Mononuclear cell (primary cell): ENCODE measurements around the gene DOCK7. TPM values are rescaled to one million over a fixed set of nuclear protein-coding genes. Genes with fewer than 3 reads are reported as not detected.
A peak's percentile ranks its signal among the peaks of the same experiment; 100 is the strongest.

Experiments
- H3K27me3 ChIP-seq: 2 replicates; pipeline ENCODE4 v1.6.0; 2011; ENCODE audit warnings: low read length, control low read depth; ENCODE audit not compliant: insufficient read depth
- H3K4me1 ChIP-seq: 2 replicates; pipeline ENCODE4 v1.5.1; 2011; ENCODE audit warnings: mild to moderate bottlenecking, low read length, control low read depth; ENCODE audit not compliant: insufficient read depth
- H3K4me3 ChIP-seq: 2 replicates; pipeline ENCODE4 v1.5.1; 2011; ENCODE audit warnings: mild to moderate bottlenecking, low read length, moderate library complexity
- H3K9me3 ChIP-seq: 2 replicates; pipeline ENCODE4 v1.5.1; 2011; ENCODE audit warnings: low read depth, mild to moderate bottlenecking, control low read depth, low read length
- total RNA-seq: library from RNA; depleted of rRNA; stranded (reverse); fragments of >200 nt; gene quantifications from one replicate; pipeline ENCODE4 v1.2.3, GENCODE V29; 2012

DOCK7 gene
- total RNA-seq, 1 donor: 15.5 TPM

- peaks cover 31% of the 10 kb centered on the region for H3K4me1 ChIP-seq
- H3K4me3 ChIP-seq: peak overlapping the region; percentile 86
- H3K9me3 ChIP-seq: no peaks in the 10 kb centered on the region
- H3K27me3 ChIP-seq: no peaks in the 10 kb centered on the region
These were observed 250.8 kb downstream of the DOCK7 start for GRCh38 chr1:62437273-62437940.

DNA sequence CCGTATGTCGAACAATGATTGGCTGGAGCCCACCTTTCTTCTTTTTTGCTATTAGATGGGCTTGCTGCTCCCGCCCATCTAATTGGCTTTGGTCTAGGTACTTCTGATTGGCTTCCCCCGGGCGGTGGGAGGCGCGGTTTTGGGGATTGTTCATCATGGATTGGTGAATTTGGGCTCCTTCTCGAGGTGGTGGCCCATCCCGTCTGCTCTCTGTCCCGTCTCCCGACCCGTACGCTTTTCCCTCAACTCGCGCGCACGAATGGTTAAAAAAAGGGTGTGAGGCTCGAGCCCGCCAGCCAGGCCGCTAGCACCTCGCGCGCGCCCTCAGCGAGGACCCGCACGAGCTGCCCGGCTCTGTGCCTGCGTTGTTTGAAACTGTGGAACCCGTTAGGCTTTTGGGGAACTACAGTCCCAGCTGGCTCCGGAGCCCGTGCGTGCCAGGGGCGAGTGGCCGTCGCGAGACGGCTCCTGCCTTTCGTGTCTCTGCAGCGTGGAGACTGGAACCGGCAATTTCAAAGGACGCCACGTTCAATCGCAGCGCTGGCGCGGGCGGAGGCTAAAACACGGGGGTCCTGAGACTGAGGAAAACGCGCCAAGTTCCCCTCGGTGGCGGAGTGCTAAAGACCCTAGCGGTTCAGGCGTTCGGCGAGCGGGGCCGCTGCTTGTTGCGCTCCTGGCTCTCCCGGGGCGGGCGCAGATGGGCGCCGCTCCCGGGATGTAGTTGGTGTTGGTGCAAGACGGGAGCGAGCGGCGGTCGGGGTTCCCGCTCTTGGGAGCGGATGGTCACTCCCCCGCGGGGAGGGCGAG lies 251.5 kb downstream of the DOCK7 start, which contains the start of gene USP1:
USP1 (plus strand) TSS at position 584 of the 807 bp plus-strand sequence. CDS start 2,819 bp downstream, outside the sequence.
- H3K9me3 ChIP-seq: no peaks in the 10 kb centered on the region
- H3K27me3 ChIP-seq: no peaks in the 10 kb centered on the region
- peak within 1 kb of the TSS; percentile 86 for H3K4me3 ChIP-seq
- H3K4me1 ChIP-seq: peaks cover 31% of the 10 kb centered on the region

DNA sequence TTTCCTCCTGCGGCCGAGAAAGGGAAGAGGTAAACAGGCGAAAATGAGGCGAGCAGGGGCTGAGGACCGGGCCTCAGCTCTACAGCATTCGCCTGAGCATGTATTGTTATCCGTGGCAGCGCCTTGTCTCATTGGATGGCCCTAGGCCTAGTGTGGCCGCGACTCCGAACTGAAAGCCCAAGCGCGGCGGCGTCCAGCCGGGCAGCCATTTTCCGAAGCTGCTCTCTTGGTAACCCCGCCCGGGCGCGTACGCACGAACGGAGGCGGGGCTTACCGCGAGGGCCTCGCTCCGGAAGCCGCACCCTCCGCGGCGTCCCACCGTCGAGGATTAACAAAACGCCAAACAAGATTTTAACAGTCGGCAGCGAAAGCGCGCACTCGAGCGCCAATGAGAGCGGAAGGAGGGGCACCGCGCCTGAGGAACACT lies 252.1 kb downstream of the DOCK7 start:
- Histone ChIP-seq H3K27me3 (no peaks in the 10 kb centered on the region), H3K4me1 (peaks cover 31% of the 10 kb centered on the region), H3K4me3 (peak overlapping the region; percentile 86), H3K9me3 (no peaks in the 10 kb centered on the region)

GRCh38 chr1:62435231-62436038 lies 252.8 kb downstream of the DOCK7 start:
- Histone ChIP-seq H3K4me3 (peak overlapping the region; percentile 86), H3K27me3 (no peaks in the 10 kb centered on the region), H3K4me1 (peaks cover 26% of the 10 kb centered on the region), H3K9me3 (no peaks in the 10 kb centered on the region)

- Histone ChIP-seq H3K4me1 (peaks cover 25% of the 10 kb centered on the region), H3K9me3 (no peaks in the 10 kb centered on the region), H3K4me3 (no peak overlapping the region), H3K27me3 (no peaks in the 10 kb centered on the region)
These were observed 253.6 kb downstream of the DOCK7 start for GRCh38 chr1:62434618-62435001.

GRCh38 chr1:62433861-62434617 lies 254.1 kb downstream of the DOCK7 start:
- H3K27me3 ChIP-seq: no peaks in the 10 kb centered on the region
- peaks cover 21% of the 10 kb centered on the region for H3K4me1 ChIP-seq
- no peak overlapping the region for H3K4me3 ChIP-seq
- no peaks in the 10 kb centered on the region for H3K9me3 ChIP-seq

DNA sequence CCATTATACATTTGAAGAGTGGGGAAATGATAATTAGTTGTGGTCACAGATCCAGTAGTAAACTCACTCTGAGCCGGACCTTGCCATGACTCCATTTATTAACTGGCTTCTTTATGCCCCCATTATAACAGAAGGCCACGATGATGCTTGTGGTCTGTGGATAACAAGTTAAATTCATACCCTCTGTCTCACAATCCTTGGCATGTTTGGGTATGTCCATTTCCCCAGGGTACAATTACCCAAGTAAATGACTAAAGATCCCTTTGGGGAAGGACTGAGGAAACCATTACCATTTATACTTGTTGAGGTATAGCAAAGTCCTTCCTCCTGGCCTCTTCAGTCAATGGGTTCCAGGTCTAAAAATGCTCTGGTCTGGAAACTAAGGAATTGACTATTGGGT lies 258.6 kb downstream of the DOCK7 start:
- Histone ChIP-seq H3K9me3 (no peaks in the 10 kb centered on the region), H3K27me3 (no peaks in the 10 kb centered on the region), H3K4me1 (no peaks in the 10 kb centered on the region), H3K4me3 (no peak overlapping the region)

DNA sequence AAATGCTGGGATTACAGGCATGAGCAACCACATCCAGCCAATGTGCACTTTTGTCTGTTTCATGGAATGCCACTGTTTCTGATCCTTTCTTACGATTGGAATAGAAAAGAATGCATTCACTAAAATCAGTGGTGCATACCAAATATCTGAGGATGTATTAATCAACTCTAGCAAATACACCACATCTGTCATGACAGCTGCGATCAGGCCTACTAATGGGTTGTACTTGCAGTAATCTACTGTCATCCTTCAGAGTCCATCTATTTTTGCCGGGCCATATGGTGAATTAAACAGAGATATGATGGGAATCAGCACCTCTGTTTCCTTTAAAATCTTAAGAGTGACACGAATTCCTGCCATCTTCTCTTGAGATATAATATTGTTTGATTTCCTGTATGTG lies 259.8 kb downstream of the DOCK7 start:
- H3K4me1 ChIP-seq: no peaks in the 10 kb centered on the region
- no peak overlapping the region for H3K4me3 ChIP-seq

GRCh38 chr1:62426794-62427193 lies 261.4 kb downstream of the DOCK7 start:
- Histone ChIP-seq H3K4me3 (no peak overlapping the region), H3K4me1 (no peaks in the 10 kb centered on the region), H3K9me3 (no peaks in the 10 kb centered on the region), H3K27me3 (no peaks in the 10 kb centered on the region)

More for the DNA sequence above, 259.8 kb downstream of the DOCK7 start:
- no peaks in the 10 kb centered on the region for H3K9me3 ChIP-seq
- H3K27me3 ChIP-seq: no peaks in the 10 kb centered on the region

GRCh38 chr1:62426237-62426636 lies 261.9 kb downstream of the DOCK7 start:
- Histone ChIP-seq H3K4me1 (no peaks in the 10 kb centered on the region), H3K9me3 (no peaks in the 10 kb centered on the region), H3K27me3 (no peaks in the 10 kb centered on the region), H3K4me3 (no peak overlapping the region)

DNA sequence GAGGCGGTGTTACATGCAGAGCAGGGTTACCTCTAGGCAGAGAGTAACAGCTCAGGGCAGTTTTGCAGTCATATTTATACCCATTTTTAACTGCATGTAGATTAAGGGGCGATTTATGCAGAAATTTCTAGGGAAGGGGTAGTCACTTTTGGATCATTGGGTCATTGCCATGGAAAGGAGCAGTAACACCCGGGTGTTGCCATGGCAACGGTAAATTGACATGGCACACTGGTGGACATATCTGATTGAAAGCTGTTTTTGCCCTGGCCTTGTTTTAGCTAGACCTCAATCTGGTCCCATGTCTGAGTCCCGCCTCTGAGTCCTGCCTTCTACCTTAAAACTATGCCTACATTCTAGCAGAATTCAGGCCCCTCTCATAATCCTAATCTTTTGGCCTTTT lies 263.1 kb downstream of the DOCK7 start:
- H3K9me3 ChIP-seq: no peaks in the 10 kb centered on the region
- no peaks in the 10 kb centered on the region for H3K27me3 ChIP-seq
- H3K4me3 ChIP-seq: no peak overlapping the region
- no peaks in the 10 kb centered on the region for H3K4me1 ChIP-seq

DNA sequence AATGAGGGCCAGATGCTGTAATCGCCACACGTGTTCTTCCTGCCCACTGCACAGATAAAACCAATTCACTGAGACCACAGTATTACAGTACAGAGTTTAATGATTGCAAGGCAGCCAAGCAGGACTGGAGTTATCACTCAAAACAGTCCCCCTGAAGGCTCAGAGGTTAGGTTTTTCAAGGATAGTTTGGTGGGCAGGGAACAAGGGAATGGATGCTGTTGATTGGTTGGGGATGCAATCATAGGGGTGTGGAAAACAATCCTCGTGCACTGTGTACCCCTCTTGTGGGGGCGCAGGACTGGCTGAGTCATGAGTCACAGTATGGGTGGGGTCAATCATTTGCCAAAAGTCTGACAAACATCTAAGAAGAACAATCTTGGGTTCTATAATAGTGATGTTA lies 263.8 kb downstream of the DOCK7 start:
- H3K27me3 ChIP-seq: no peaks in the 10 kb centered on the region
- H3K4me3 ChIP-seq: no peak overlapping the region

GRCh38 chr1:62423580-62424242 lies 264.5 kb downstream of the DOCK7 start:
- no peaks in the 10 kb centered on the region for H3K27me3 ChIP-seq
- no peak overlapping the region for H3K4me3 ChIP-seq
- no peaks in the 10 kb centered on the region for H3K9me3 ChIP-seq
- H3K4me1 ChIP-seq: no peaks in the 10 kb centered on the region

More for the DNA sequence above, 263.8 kb downstream of the DOCK7 start:
- no peaks in the 10 kb centered on the region for H3K4me1 ChIP-seq
- no peaks in the 10 kb centered on the region for H3K9me3 ChIP-seq

DNA sequence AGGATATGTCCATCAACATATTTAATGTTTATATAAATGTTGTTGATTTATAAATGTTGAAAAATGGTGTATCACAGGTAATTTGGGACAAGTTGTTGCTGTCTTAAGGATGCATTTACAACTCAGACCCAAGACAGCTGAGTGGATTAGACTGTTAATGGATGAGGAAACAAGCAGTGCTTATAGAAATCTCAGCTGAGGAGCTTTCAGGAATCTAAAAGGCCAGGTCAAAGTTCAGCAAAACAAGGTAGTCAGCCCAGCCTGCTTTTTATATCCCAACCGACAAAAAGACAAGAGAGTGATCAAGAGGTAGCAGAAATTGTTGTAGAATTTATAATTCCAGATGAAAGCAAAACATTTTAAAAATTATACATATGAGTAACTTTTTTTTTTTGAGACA lies 268.0 kb downstream of the DOCK7 start:
- no peaks in the 10 kb centered on the region for H3K27me3 ChIP-seq

More for the DNA sequence above, 268.0 kb downstream of the DOCK7 start:
- Histone ChIP-seq H3K4me1 (no peaks in the 10 kb centered on the region), H3K4me3 (no peak overlapping the region), H3K9me3 (no peaks in the 10 kb centered on the region)
